ENCODE measurements around the gene GGCX. TPM values are rescaled to one million over a fixed set of nuclear protein-coding genes. Genes with fewer than 3 reads are reported as not detected.

The GGCX gene
- total and polyA plus RNA-seq, 7 donors, result 19.0 to 35.6 (median 22.3) TPM

DNA sequence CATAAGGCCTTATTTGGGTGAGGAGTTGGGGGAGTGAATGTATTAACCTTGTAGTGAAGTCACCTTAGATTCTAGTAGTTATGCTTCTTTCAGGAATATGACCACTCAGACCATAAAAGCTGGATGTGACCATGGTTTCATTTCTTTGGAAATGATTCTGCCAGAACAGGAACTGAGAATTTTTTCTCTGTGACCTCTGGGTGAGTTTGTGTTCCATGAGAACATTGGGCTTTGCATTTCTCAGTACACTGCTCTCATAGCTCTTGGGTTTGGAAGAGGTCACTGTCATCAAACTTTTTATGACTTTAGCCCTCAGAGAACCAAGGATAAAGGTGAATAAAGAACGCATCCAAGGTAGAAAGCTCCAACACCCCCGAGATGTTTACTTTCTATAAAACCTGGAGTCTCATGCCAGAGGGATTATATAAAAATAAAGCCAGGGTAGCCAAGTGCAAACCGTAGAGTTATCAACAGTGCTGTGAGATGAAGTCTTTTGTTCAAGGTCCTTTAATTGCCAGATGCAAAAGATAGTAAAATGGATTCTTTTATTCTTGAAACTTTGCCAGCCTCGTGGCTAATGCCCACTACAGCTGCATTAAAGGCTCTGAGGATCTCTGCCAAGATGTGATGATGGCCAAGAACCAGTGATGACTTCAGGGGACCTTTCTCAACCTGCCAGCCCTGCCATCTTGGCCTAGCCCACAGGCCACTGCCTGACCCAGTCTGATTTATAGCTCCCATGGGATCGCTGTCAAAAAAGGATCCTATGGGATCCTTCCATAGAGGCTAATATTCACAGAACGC lies 50.1 kb downstream of the GGCX start:
- TF ChIP-seq, protein P1, sequence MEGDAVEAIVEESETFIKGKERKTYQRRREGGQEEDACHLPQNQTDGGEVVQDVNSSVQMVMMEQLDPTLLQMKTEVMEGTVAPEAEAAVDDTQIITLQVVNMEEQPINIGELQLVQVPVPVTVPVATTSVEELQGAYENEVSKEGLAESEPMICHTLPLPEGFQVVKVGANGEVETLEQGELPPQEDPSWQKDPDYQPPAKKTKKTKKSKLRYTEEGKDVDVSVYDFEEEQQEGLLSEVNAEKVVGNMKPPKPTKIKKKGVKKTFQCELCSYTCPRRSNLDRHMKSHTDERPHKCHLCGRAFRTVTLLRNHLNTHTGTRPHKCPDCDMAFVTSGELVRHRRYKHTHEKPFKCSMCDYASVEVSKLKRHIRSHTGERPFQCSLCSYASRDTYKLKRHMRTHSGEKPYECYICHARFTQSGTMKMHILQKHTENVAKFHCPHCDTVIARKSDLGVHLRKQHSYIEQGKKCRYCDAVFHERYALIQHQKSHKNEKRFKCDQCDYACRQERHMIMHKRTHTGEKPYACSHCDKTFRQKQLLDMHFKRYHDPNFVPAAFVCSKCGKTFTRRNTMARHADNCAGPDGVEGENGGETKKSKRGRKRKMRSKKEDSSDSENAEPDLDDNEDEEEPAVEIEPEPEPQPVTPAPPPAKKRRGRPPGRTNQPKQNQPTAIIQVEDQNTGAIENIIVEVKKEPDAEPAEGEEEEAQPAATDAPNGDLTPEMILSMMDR (IDR thresholded peaks at IDR 0.05), result no peak
- Histone ChIP-seq H3K27me3 (ENCODE audit: insufficient read depth in 3 of 3, low read length in 2 of 3) (no peaks in the 10 kb centered on the region), H3K36me3 (ENCODE audit: insufficient read depth in 1 of 2, low read depth in 1 of 2) (no peaks in the 10 kb centered on the region), H3K9me3 (no peaks in the 10 kb centered on the region), H3K27ac (peak overlapping the region; percentile 39), H3K4me1 (no peaks in the 10 kb centered on the region), H3K4me3 (no peak overlapping the region)
- ATAC-seq (peak in 1 of 4 donors; percentile 73), DNase-seq (no peak)
- 39 to 45% (median 42%) methylated on average over 6 of the region's 6 CpGs for WGBS, 3 donors
- intact Hi-C loops (cut with DNase I), result no loop called here

DNA sequence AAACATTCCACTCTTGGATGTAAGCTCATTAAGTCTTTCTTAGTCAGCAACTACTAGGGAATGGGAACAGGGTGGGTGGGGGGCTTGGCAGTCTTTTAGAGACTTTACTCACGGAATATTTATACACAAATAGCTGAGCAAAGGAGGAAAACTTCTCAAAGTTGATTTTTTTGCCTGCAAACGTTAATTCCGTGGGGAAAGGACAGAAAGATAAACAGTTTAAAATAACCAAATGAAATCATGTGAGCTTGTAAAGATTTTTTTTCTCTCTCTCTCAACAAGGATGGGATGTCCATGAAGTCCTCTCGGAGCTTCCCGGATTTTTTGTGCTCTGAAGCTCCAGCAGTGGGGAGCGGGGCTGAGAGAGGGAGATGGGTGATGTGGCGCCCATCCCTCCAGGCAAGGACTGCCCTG lies 54.5 kb downstream of the GGCX start:
- Histone ChIP-seq H3K4me3 (no peak overlapping the region), H3K4me1 (peaks cover 26% of the 10 kb centered on the region), H3K36me3 (ENCODE audit: insufficient read depth in 1 of 2, low read depth in 1 of 2) (no peaks in the 10 kb centered on the region), H3K9me3 (no peaks in the 10 kb centered on the region), H3K27me3 (ENCODE audit: insufficient read depth in 3 of 3, low read length in 2 of 3) (no peaks in the 10 kb centered on the region), H3K27ac (peak overlapping the region; percentile 7)
- ATAC-seq, result no peak
- intact Hi-C loops (cut with DNase I), result no loop called here
- 72 to 76% (median 75%) methylated on average over 7 of the region's 7 CpGs for WGBS, 3 donors
- TF ChIP-seq, protein P1 (IDR thresholded peaks at IDR 0.05), result no peak
- no peak for DNase-seq

DNA sequence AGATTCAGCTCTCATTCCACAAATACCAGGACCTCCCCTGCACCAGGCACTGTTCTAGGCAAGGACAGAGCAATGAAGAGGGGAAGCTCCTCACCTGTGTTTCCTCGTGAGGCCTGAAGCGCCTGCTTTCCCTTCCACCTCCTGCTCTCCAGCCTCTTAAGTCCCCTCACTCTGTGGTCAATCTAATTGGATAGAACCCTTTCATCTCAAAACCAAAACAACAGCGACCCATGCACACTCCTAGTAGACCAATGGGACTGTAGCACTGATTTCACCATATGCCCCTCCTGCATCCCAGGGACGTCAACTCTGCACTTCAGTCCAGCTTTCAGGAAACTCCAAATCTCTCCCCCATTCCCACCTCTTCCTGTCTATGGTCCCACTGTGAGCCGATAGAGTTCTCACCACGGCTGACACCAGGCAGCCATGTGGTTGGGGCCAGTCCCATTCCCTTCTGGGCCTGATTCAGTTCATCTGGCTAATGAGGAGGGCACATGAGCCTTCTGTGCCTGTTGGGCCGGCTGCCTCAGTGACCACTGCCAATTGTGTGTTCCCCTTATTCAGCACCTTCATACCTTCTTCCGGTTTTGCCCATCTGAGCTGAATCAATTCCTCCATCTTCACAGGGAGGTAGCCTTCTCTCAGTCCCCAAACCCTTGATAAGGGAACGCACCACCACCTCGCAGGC lies 55.6 kb downstream of the GGCX start:
- Histone ChIP-seq H3K36me3 (ENCODE audit: insufficient read depth in 1 of 2, low read depth in 1 of 2) (no peaks in the 10 kb centered on the region), H3K9me3 (no peaks in the 10 kb centered on the region), H3K27ac (peak overlapping the region; percentile 73), H3K27me3 (ENCODE audit: insufficient read depth in 3 of 3, low read length in 2 of 3) (no peaks in the 10 kb centered on the region), H3K4me1 (peaks cover 26% of the 10 kb centered on the region), H3K4me3 (no peak overlapping the region)
- TF ChIP-seq, protein P1 (IDR thresholded peaks at IDR 0.05), result no peak
- no peak for ATAC-seq
- 63 to 77% (median 69%) methylated on average over 10 of the region's 10 CpGs for WGBS, 3 donors
- intact Hi-C loops (cut with DNase I), result loop anchor here (2.0 kb wide), 2 partner anchors 33 to 73 kb away; partner anchors contain the start of gene MAT2A (in 2 of the 2)
- no peak for DNase-seq

DNA sequence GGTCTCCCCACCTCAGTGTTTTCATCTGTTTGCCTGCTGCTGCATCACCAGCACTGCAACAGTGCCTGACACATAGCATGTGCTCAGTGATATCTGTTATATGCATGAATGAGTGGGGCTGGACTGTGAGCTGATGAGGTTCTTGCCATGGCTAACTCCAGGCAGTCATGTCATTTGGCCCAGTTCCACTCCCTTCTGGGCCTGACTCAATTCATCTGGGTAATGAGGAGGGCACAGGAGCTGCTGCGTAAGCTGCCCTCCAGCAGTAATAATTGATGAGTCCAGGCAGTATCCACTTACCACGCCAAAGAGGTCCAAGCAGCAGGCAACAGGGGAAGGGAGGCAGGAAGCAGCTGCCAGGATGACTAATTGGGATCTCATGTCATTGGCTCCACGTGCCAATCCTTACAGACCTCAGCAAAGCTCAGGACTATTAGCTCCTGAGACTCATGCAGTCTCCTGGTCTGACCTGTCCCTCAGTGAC lies 56.5 kb downstream of the GGCX start:
- 5 to 9% (median 8%) methylated on average over 3 of the region's 3 CpGs for WGBS, 3 donors
- intact Hi-C loops (cut with DNase I), result loop anchor here (2.0 to 5.0 kb wide), 3 partner anchors 34 to 72 kb away; partner anchors contain the start of gene MAT2A (in 2 of the 2)
- TF ChIP-seq, protein P1 (IDR thresholded peaks at IDR 0.05), result no peak
- no peaks in the 10 kb centered on the region for H3K9me3 ChIP-seq
- no peaks in the 10 kb centered on the region for H3K36me3 ChIP-seq (ENCODE audit: insufficient read depth in 1 of 2, low read depth in 1 of 2)
- H3K27me3 ChIP-seq (ENCODE audit: insufficient read depth in 3 of 3, low read length in 2 of 3), result no peaks in the 10 kb centered on the region
- H3K4me3 ChIP-seq, result no peak overlapping the region
- peak; percentile 91 to 95 (median 94) for ATAC-seq
- H3K27ac ChIP-seq, result peak overlapping the region; percentile 73
- H3K4me1 ChIP-seq, result peaks cover 26% of the 10 kb centered on the region
- peak; percentile 77 to 83 for DNase-seq
